ENCODE results near the gene TRIM44.

The TRIM44 gene

GRCh38 chr11:35787626-35788025 lies 125.1 kb downstream of the TRIM44 start:
- no peak for TF ChIP-seq CTCF (IDR thresholded peaks at IDR 0.05; ENCODE audit: low read depth, low read length, missing control alignments)

GRCh38 chr11:35791088-35791958 lies 128.7 kb downstream of the TRIM44 start:
- in situ Hi-C loops (cut with HindIII; ENCODE audit: low pct_ligation_motif_present, low sequenced_read_pairs) = no loop called here

More at GRCh38 chr11:35787626-35788025, 125.1 kb downstream of the TRIM44 start:
- Histone ChIP-seq H3K4me3 (ENCODE audit: low read depth, low read length) (no peak overlapping the region), H3K36me3 (replicated peaks) (no peaks in the 10 kb centered on the region), H3K27me3 (replicated peaks) (no peaks in the 10 kb centered on the region), H3K27ac (no peak overlapping the region)
- in situ Hi-C loops (cut with HindIII; ENCODE audit: low pct_ligation_motif_present, low sequenced_read_pairs) = no loop called here
- no peak for DNase-seq

DNA sequence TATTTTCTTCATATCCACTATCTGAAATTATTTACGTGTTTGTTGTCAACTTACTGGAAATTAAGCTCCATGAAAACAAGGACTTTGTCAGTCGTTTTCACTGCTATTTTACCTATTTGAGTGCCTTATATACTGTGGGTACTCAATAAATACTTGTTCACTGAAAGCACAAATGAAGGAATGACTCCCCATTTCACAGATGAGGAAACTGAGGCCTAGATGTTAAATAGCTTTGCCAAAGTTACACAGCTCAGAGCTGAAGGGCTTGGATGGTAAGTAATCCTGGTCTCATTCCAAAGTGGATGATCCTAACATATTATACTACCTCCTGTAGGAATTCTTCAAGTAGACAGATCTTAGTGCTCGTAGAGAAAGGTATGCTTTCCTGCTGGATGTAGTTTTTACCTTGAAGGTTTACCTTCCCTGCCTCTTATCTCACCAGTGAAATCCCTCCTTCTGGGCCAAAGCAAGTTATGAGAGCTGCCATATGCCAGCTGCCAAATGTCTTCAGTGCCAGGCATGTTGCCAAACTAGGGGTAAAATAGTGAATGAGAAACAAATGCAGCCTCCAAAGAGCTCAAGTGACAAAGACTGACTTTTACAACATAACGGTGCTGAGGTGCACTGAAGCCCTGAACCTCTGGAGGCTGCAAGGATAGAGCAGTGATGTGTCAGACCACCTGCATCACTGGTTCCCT lies 129.7 kb downstream of the TRIM44 start:
- no peak for DNase-seq
- H3K36me3 ChIP-seq (replicated peaks) = no peaks in the 10 kb centered on the region
- no peaks in the 10 kb centered on the region for H3K27me3 ChIP-seq (replicated peaks)
- no peak overlapping the region for H3K4me3 ChIP-seq (ENCODE audit: low read depth, low read length)
- in situ Hi-C loops (cut with HindIII; ENCODE audit: low pct_ligation_motif_present, low sequenced_read_pairs) = no loop called here
- no peak overlapping the region for H3K27ac ChIP-seq
- no peak for TF ChIP-seq CTCF (IDR thresholded peaks at IDR 0.05; ENCODE audit: low read depth, low read length, missing control alignments)

More at GRCh38 chr11:35791088-35791958, 128.7 kb downstream of the TRIM44 start:
- Histone ChIP-seq H3K4me3 (ENCODE audit: low read depth, low read length) (no peak overlapping the region), H3K36me3 (replicated peaks) (no peaks in the 10 kb centered on the region), H3K27me3 (replicated peaks) (no peaks in the 10 kb centered on the region), H3K27ac (no peak overlapping the region)
- TF ChIP-seq CTCF (IDR thresholded peaks at IDR 0.05; ENCODE audit: low read depth, low read length, missing control alignments) = no peak
- no peak for DNase-seq

GRCh38 chr11:35792846-35793192 lies 130.2 kb downstream of the TRIM44 start:
- no peaks in the 10 kb centered on the region for H3K27me3 ChIP-seq (replicated peaks)
- TF ChIP-seq CTCF (IDR thresholded peaks at IDR 0.05; ENCODE audit: low read depth, low read length, missing control alignments) = no peak
- DNase-seq = no peak
- H3K27ac ChIP-seq = no peak overlapping the region
- no peaks in the 10 kb centered on the region for H3K36me3 ChIP-seq (replicated peaks)
- in situ Hi-C loops (cut with HindIII; ENCODE audit: low pct_ligation_motif_present, low sequenced_read_pairs) = no loop called here
- H3K4me3 ChIP-seq (ENCODE audit: low read depth, low read length) = no peak overlapping the region

DNA sequence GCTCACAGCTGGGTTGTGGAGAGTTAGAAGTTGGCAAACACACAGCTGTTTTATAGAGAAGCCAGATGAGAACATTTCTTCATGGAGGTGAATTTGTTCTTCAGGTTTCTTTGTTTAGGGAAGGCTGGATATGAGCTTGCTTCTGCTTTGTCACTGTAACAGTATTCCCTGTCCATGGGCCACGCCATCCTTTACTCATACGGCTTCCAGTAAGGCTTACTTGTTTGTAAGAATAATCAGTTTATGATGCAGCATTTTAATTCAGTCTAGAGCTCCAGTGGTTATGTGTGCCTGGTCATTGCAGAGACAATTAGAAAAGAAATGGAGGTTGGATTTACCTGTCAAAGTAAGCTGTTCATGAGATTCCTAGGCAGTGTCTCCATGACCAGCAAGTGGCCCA lies 131.8 kb downstream of the TRIM44 start:
- no peaks in the 10 kb centered on the region for H3K27me3 ChIP-seq (replicated peaks)
- H3K36me3 ChIP-seq (replicated peaks) = no peaks in the 10 kb centered on the region
- no peak for TF ChIP-seq CTCF (IDR thresholded peaks at IDR 0.05; ENCODE audit: low read depth, low read length, missing control alignments)
- in situ Hi-C loops (cut with HindIII; ENCODE audit: low pct_ligation_motif_present, low sequenced_read_pairs) = no loop called here
- H3K4me3 ChIP-seq (ENCODE audit: low read depth, low read length) = no peak overlapping the region
- H3K27ac ChIP-seq = no peak overlapping the region
- DNase-seq = no peak

All from brain microvascular endothelial cell (primary cell).